ENCODE results near the gene BTBD9.

GRCh38 chr6:38216451-38216850 lies 423.3 kb downstream of the BTBD9 start:
- TF ChIP-seq CTCF (IDR thresholded peaks at IDR 0.05) (no peak), BHLHE40 (IDR thresholded peaks at IDR 0.05; ENCODE audit: low read depth, low read length) (no peak), POLR2A (IDR thresholded peaks at IDR 0.05; ENCODE audit: low read length) (no peak), CEBPB (IDR thresholded peaks at IDR 0.05) (no peak), MAX (IDR thresholded peaks at IDR 0.05) (no peak), PBX3 (IDR thresholded peaks at IDR 0.05) (no peak), CHD2 (IDR thresholded peaks at IDR 0.05; ENCODE audit: low read length, partially characterized antibody) (no peak), HOXA7 (CRISPR knock-in tag; IDR thresholded peaks at IDR 0.05) (no peak)

Measured in A549 (cell line).